ENCODE data around the gene TBC1D1. TPM values are rescaled to one million over a fixed set of nuclear protein-coding genes. Genes with fewer than 3 reads are reported as not detected.

Gene TBC1D1
- polyA plus RNA-seq, 1 donor from 2014 or later: 40.9 TPM

- H3K27ac Mint-ChIP-seq: peak overlapping the region in 2 of 3 donors; percentile 16 to 74
- H3K4me1 Mint-ChIP-seq: peaks cover 3 to 8% (median 4%) of the 10 kb centered on the region in 3 donors
- no peaks in the 10 kb centered on the region for H3K27me3 Mint-ChIP-seq
- H3K9me3 Mint-ChIP-seq: no peaks in the 10 kb centered on the region
- no peak overlapping the region for H3K4me3 Mint-ChIP-seq
- peaks cover 12% of the 10 kb centered on the region for H3K36me3 Mint-ChIP-seq
Measured at GRCh38 chr4:38024206-38024509, 133.3 kb downstream of the TBC1D1 start.

- no peaks in the 10 kb centered on the region for H3K9me3 Mint-ChIP-seq
- H3K36me3 Mint-ChIP-seq: peaks cover 10% of the 10 kb centered on the region
- no peak overlapping the region for H3K4me3 Mint-ChIP-seq
- H3K4me1 Mint-ChIP-seq: peaks cover 3 to 8% (median 4%) of the 10 kb centered on the region in 3 donors
- no peaks in the 10 kb centered on the region for H3K27me3 Mint-ChIP-seq
- H3K27ac Mint-ChIP-seq: peak overlapping the region in 1 of 3 donors; percentile 27
Measured at GRCh38 chr4:38025665-38026064, 134.8 kb downstream of the TBC1D1 start.

GRCh38 chr4:38026158-38026740, 135.4 kb downstream of the TBC1D1 start:
- H3K27ac Mint-ChIP-seq: no peak overlapping the region
- H3K27me3 Mint-ChIP-seq: no peaks in the 10 kb centered on the region
- H3K9me3 Mint-ChIP-seq: no peaks in the 10 kb centered on the region
- peaks cover 3 to 8% (median 4%) of the 10 kb centered on the region in 3 donors for H3K4me1 Mint-ChIP-seq
- peaks cover 6% of the 10 kb centered on the region for H3K36me3 Mint-ChIP-seq
- H3K4me3 Mint-ChIP-seq: no peak overlapping the region

GRCh38 chr4:38030023-38030422, 139.1 kb downstream of the TBC1D1 start:
- Mint-ChIP-seq H3K27me3 (no peaks in the 10 kb centered on the region), H3K36me3 (no peaks in the 10 kb centered on the region), H3K9me3 (no peaks in the 10 kb centered on the region), H3K27ac (no peak overlapping the region), H3K4me3 (no peak overlapping the region), H3K4me1 (peaks cover 0 to under 1% (median 0%) of the 10 kb centered on the region in 3 donors)

GRCh38 chr4:38034986-38035882, 144.3 kb downstream of the TBC1D1 start:
- Mint-ChIP-seq H3K36me3 (peaks cover 9% of the 10 kb centered on the region), H3K9me3 (no peaks in the 10 kb centered on the region), H3K27ac (no peak overlapping the region), H3K4me1 (peaks cover 0 to 6% (median 0%) of the 10 kb centered on the region in 3 donors), H3K4me3 (no peak overlapping the region), H3K27me3 (no peaks in the 10 kb centered on the region)

GRCh38 chr4:38036548-38036947, 145.7 kb downstream of the TBC1D1 start:
- Mint-ChIP-seq H3K27me3 (no peaks in the 10 kb centered on the region), H3K4me3 (no peak overlapping the region), H3K4me1 (peaks cover 0 to 6% (median 0%) of the 10 kb centered on the region in 3 donors), H3K9me3 (no peaks in the 10 kb centered on the region), H3K27ac (no peak overlapping the region), H3K36me3 (peaks cover 9% of the 10 kb centered on the region)

- no peak overlapping the region for H3K4me3 Mint-ChIP-seq
- peak overlapping the region in 1 of 3 donors; percentile 33 for H3K27ac Mint-ChIP-seq
- H3K27me3 Mint-ChIP-seq: no peaks in the 10 kb centered on the region
- H3K36me3 Mint-ChIP-seq: peaks cover 9% of the 10 kb centered on the region
- H3K9me3 Mint-ChIP-seq: no peaks in the 10 kb centered on the region
- peaks cover 0 to 6% (median 1%) of the 10 kb centered on the region in 3 donors for H3K4me1 Mint-ChIP-seq
Measured at GRCh38 chr4:38037612-38038011, 146.7 kb downstream of the TBC1D1 start.

GRCh38 chr4:38040619-38041018, 149.7 kb downstream of the TBC1D1 start:
- peaks cover 0 to 1% (median 0%) of the 10 kb centered on the region in 3 donors for H3K4me1 Mint-ChIP-seq
- no peak overlapping the region for H3K4me3 Mint-ChIP-seq
- no peaks in the 10 kb centered on the region for H3K9me3 Mint-ChIP-seq
- H3K36me3 Mint-ChIP-seq: peaks cover 11% of the 10 kb centered on the region
- H3K27me3 Mint-ChIP-seq: no peaks in the 10 kb centered on the region
- no peak overlapping the region for H3K27ac Mint-ChIP-seq

- Mint-ChIP-seq H3K36me3 (peaks cover 9% of the 10 kb centered on the region), H3K27me3 (no peaks in the 10 kb centered on the region), H3K9me3 (no peaks in the 10 kb centered on the region), H3K27ac (no peak overlapping the region), H3K4me3 (no peak overlapping the region), H3K4me1 (peaks cover 0 to 4% (median 0%) of the 10 kb centered on the region in 3 donors)
Measured at GRCh38 chr4:38044060-38044459, 153.2 kb downstream of the TBC1D1 start.

- Mint-ChIP-seq H3K4me3 (peak overlapping the region in 1 of 4 donors; percentile 22), H3K27me3 (no peaks in the 10 kb centered on the region), H3K36me3 (peaks cover 7% of the 10 kb centered on the region), H3K4me1 (peaks cover 0 to 4% (median 0%) of the 10 kb centered on the region in 3 donors), H3K9me3 (no peaks in the 10 kb centered on the region), H3K27ac (no peak overlapping the region)
Measured at GRCh38 chr4:38045289-38045988, 154.6 kb downstream of the TBC1D1 start.

- Mint-ChIP-seq H3K27ac (no peak overlapping the region), H3K9me3 (no peaks in the 10 kb centered on the region), H3K27me3 (no peaks in the 10 kb centered on the region), H3K4me1 (peaks cover 0 to 4% (median 0%) of the 10 kb centered on the region in 3 donors), H3K4me3 (no peak overlapping the region), H3K36me3 (peaks cover 9% of the 10 kb centered on the region)
Measured at GRCh38 chr4:38046727-38047489, 156.0 kb downstream of the TBC1D1 start.

GRCh38 chr4:38049545-38050170, 158.8 kb downstream of the TBC1D1 start:
- H3K27me3 Mint-ChIP-seq: no peaks in the 10 kb centered on the region
- H3K27ac Mint-ChIP-seq: no peak overlapping the region
- peaks cover 10% of the 10 kb centered on the region for H3K36me3 Mint-ChIP-seq

GRCh38 chr4:38050560-38051350, 159.9 kb downstream of the TBC1D1 start:
- peak overlapping the region in 1 of 3 donors; percentile 43 for H3K27ac Mint-ChIP-seq
- peaks cover 10% of the 10 kb centered on the region for H3K36me3 Mint-ChIP-seq
- H3K27me3 Mint-ChIP-seq: no peaks in the 10 kb centered on the region
- H3K9me3 Mint-ChIP-seq: no peaks in the 10 kb centered on the region
- H3K4me3 Mint-ChIP-seq: no peak overlapping the region
- peaks cover 0 to 3% (median 0%) of the 10 kb centered on the region in 3 donors for H3K4me1 Mint-ChIP-seq

More at GRCh38 chr4:38049545-38050170, 158.8 kb downstream of the TBC1D1 start:
- Mint-ChIP-seq H3K9me3 (no peaks in the 10 kb centered on the region), H3K4me3 (no peak overlapping the region), H3K4me1 (peaks cover 0 to 3% (median 0%) of the 10 kb centered on the region in 3 donors)

Data from IgD-negative memory B cell (primary cell).